Thoracic aorta (tissue), 2 donors: ENCODE results near the gene MYO1G. TPM values are rescaled to one million over a fixed set of nuclear protein-coding genes. Genes with fewer than 3 reads are reported as not detected.
"Not testable (repeated sequence)": the region's sequence is repeated elsewhere in the genome, so short reads cannot be mapped to it uniquely, and the experiment has no call there.

ENCODE experiments used
- ATAC-seq: fragments of 150-250 bp; one replicate; pipeline ENCODE4 v1.8.0; 2017; ENCODE audit warnings: low read depth; ENCODE audit not compliant: insufficient number of reproducible peaks, low FRiP score
- DNase-seq: peaks from one replicate; pipeline ENCODE4 v3.0.0-alpha.2; 2020; ENCODE audit warnings: low spot score
- H3K27ac ChIP-seq, 2 donors: fragments of 200-600 bp; sonication (generic); 1 replicate in 1 of 2; 2 replicates in 1 of 2; pipeline ENCODE4 v1.5.1; 2016; ENCODE audit warnings: mild to moderate bottlenecking in 2 of 2, moderate library complexity in 2 of 2
- H3K27me3 ChIP-seq: fragments of 200-600 bp; sonication (generic); replicated peaks from 2 replicates; pipeline ENCODE4 v1.6.0; 2016; ENCODE audit warnings: mild to moderate bottlenecking; ENCODE audit not compliant: insufficient read depth
- H3K36me3 ChIP-seq: fragments of 200-600 bp; sonication (generic); one replicate; pipeline ENCODE4 v1.5.1; 2016
- H3K4me1 ChIP-seq, 2 donors: fragments of 200-600 bp; sonication (generic); 1 replicate in 1 of 2; 2 replicates in 1 of 2; pipeline versions ENCODE4 v1.5.1 to v1.6.0; 2016; ENCODE audit warnings: low read depth in 2 of 2, mild to moderate bottlenecking in 1 of 2; ENCODE audit not compliant: control insufficient read depth in 1 of 2
- H3K4me3 ChIP-seq: fragments of 200-600 bp; sonication (generic); 2 replicates; pipeline ENCODE4 v1.5.1; 2016; ENCODE audit warnings: mild to moderate bottlenecking
- H3K9me3 ChIP-seq: fragments of 200-600 bp; sonication (generic); 2 replicates; pipeline ENCODE4 v1.5.1; 2016
- total RNA-seq, 2 donors: library from RNA; depleted of rRNA; stranded (reverse); fragments of >200 nt; gene quantifications; one replicate each; pipeline versions ENCODE4 v1.1.0 to v1.2.3, GENCODE V29; 2016
- TF ChIP-seq, protein P1 (sequence below): fragments of 200-600 bp; sonication (generic); IDR thresholded peaks from one replicate; pipeline ENCODE4 v1.5.1; 2019; ENCODE audit warnings: antibody characterized with exemption

The MYO1G gene
- total RNA-seq, 2 donors from 2014 or later: 2.0 to 13.8 TPM

DNA sequence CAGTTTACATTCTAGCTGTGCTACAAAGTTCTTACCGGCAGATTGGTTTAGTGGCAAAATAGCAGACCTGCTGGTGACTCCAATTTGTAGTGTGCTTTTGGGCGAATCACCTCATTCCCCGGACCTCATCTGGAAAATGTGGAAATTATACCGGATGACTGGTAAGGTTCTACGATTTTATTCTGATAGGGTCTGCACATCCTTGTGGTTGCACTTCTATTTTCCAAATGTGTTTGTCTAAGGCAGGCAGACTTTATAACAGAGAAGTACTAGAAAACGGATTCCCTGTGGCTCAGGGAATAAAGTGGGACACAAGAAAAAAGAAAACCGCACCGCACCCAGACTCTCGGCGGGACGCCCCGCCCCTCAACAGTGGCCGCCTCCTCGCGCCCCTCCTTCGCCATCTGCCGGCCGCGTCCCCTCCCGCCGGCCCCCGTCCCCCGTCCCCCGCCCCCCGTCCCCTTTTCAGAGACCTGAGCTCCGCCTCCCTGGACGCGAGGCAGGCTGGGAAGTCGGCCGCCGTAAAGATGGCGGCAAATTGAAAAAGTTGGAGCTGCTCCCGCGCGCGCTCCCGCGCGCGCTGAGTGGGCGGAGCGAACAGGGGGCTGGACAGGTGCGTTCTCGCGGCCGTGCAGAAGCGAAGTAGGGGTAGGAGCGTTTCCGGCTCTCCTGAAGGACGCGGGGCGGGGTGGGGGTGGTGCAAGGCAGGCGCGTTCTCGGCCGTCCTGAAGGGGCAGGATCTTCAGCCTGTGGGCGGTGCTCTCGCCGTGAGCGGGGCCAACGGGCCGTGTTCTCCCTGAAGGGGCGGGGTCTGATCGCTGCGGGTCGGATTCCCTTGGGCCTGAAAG lies 20.7 kb upstream of the MYO1G start:
- peak; percentile 85 for ATAC-seq
- H3K27me3 ChIP-seq: no peaks in the 10 kb centered on the region
- peak; percentile 93 for DNase-seq
- peak overlapping the region; percentile 77 for H3K4me3 ChIP-seq
- H3K27ac ChIP-seq: peak overlapping the region; percentile 84 to 87
- TF ChIP-seq, protein P1, sequence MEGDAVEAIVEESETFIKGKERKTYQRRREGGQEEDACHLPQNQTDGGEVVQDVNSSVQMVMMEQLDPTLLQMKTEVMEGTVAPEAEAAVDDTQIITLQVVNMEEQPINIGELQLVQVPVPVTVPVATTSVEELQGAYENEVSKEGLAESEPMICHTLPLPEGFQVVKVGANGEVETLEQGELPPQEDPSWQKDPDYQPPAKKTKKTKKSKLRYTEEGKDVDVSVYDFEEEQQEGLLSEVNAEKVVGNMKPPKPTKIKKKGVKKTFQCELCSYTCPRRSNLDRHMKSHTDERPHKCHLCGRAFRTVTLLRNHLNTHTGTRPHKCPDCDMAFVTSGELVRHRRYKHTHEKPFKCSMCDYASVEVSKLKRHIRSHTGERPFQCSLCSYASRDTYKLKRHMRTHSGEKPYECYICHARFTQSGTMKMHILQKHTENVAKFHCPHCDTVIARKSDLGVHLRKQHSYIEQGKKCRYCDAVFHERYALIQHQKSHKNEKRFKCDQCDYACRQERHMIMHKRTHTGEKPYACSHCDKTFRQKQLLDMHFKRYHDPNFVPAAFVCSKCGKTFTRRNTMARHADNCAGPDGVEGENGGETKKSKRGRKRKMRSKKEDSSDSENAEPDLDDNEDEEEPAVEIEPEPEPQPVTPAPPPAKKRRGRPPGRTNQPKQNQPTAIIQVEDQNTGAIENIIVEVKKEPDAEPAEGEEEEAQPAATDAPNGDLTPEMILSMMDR: no peak
- no peaks in the 10 kb centered on the region for H3K36me3 ChIP-seq
- peaks cover 7 to 24% of the 10 kb centered on the region in 2 donors for H3K4me1 ChIP-seq
- H3K9me3 ChIP-seq: no peaks in the 10 kb centered on the region

GRCh38 chr7:44998153-44998871 lies 19.5 kb upstream of the MYO1G start:
- no peak for ATAC-seq
- H3K4me3 ChIP-seq: no peak overlapping the region
- peak overlapping the region; percentile 84 to 87 for H3K27ac ChIP-seq
- no peaks in the 10 kb centered on the region for H3K27me3 ChIP-seq
- no peaks in the 10 kb centered on the region for H3K9me3 ChIP-seq
- TF ChIP-seq, protein P1: no peak
- peaks cover 7 to 24% of the 10 kb centered on the region in 2 donors for H3K4me1 ChIP-seq
- H3K36me3 ChIP-seq: no peaks in the 10 kb centered on the region
- DNase-seq: no peak

- no peak for DNase-seq
- TF ChIP-seq, protein P1: no peak
- ATAC-seq: no peak
- Histone ChIP-seq H3K4me1 (peaks cover 1 to 13% of the 10 kb centered on the region in 2 donors), H3K27me3 (no peaks in the 10 kb centered on the region), H3K36me3 (no peaks in the 10 kb centered on the region), H3K4me3 (no peak overlapping the region), H3K9me3 (no peaks in the 10 kb centered on the region), H3K27ac (no peak overlapping the region)
Measured at GRCh38 chr7:44995555-44996493, 17.0 kb upstream of the MYO1G start.

DNA sequence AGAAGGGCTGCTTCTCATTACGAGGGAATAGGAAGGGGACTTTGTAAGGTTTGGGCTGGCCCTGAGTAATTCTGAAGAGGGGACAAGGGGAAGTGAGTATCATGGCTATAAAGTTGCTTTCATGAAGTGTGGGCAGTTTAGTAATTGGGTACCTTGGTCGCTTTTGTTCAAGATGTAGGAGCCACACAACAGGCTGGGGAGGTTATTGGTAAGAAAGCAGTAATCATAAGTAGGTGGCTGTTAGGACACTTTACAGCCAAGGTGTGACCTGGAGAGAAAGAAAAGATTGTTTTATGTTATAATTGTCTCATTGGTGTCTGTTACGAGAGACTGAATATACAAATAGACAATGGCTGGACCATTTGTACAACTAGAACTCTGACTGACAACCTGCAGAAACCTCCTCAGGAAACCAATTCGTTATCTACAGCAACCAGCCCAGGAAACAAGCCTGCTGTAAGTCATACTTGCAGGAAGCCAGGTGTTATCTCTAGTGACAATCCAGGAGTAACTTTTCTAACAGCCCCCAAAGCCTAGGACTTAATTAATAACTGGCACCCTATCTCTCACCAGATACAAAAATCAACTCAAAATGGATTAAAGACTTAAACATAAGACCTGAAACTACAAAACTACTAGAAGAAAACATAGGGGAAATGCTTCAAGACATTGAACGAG lies 16.2 kb upstream of the MYO1G start:
- H3K36me3 ChIP-seq: no peaks in the 10 kb centered on the region
- H3K4me1 ChIP-seq: peaks cover 4 to 21% of the 10 kb centered on the region in 2 donors
- DNase-seq (no peak), ATAC-seq (no peak)
- H3K4me3 ChIP-seq: no peak overlapping the region
- TF ChIP-seq, protein P1: no peak
- H3K27me3 ChIP-seq: no peaks in the 10 kb centered on the region
- no peak overlapping the region for H3K27ac ChIP-seq
- no peaks in the 10 kb centered on the region for H3K9me3 ChIP-seq

DNA sequence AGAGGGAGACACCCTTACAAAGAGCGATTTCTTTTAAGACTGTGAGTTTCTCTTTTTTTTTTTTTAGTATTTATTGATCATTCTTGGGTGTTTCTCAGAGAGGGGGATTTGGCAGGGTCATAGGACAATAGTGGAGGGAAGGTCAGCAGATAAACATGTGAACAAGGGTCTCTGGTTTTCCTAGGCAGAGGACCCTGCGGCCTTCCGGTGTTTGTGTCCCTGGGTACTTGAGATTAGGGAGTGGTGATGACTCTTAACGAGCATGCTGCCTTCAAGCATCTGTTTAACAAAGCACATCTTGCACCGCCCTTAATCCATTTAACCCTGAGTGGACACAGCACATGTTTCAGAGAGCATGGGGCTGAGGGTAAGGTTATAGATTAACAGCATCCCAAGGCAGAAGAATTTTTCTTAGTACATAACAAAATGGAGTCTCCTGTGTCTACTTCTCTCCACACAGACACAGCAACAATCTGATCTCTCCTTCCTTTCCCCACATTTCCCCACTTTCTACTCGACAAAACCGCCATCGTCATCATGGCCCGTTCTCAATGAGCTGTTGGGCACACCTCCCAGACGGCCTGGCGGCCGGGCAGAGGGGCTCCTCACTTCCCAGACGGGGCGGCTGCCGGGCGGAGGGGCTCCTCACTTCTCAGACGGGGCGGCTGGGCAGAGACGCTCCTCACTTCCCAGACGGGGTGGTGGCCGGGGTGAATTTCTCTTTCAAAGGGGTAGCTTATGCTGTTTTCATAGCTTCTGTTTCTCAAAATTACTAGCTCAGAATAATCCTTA lies 13.4 kb upstream of the MYO1G start:
- ATAC-seq, H3K36me3 ChIP-seq, H3K9me3 ChIP-seq, H3K4me3 ChIP-seq, H3K27ac ChIP-seq, DNase-seq, H3K27me3 ChIP-seq: not testable (repeated sequence)
- H3K4me1 ChIP-seq: peaks cover 6 to 19% of the 10 kb centered on the region in 2 donors
